ENCODE results near the gene KRT83. TPM values are rescaled to one million over a fixed set of nuclear protein-coding genes. Genes with fewer than 3 reads are reported as not detected.

The KRT83 gene
- total and polyA plus RNA-seq, 2 of the 13 experiments (the other 11 are each of a cell fraction or from before 2014, with no cell fraction given): not detected

DNA sequence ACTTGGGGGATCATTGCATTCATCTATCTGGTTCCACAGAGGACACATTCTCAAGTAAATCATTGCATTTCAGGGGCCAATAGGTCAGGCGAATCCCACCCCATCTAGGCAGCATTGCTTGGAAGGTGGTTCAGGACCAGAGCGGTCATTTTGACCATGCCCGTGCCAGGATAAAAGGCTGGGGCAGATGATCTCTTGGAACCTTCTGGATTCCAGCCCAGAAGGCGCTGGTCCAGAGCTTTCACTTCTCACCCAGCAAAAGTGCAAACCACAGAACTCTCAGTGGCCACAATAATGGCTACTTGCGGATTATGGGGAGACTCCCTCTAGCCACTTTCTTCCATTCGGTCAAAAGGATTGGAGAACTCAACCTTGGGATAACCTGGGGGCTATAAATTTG is 46.7 kb upstream of the KRT83 start:
- TF ChIP-seq, protein P1, sequence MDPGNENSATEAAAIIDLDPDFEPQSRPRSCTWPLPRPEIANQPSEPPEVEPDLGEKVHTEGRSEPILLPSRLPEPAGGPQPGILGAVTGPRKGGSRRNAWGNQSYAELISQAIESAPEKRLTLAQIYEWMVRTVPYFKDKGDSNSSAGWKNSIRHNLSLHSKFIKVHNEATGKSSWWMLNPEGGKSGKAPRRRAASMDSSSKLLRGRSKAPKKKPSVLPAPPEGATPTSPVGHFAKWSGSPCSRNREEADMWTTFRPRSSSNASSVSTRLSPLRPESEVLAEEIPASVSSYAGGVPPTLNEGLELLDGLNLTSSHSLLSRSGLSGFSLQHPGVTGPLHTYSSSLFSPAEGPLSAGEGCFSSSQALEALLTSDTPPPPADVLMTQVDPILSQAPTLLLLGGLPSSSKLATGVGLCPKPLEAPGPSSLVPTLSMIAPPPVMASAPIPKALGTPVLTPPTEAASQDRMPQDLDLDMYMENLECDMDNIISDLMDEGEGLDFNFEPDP (CRISPR knock-in tag; conservative IDR thresholded peaks at IDR 0.05): no peak
- TF ChIP-seq, protein P2, sequence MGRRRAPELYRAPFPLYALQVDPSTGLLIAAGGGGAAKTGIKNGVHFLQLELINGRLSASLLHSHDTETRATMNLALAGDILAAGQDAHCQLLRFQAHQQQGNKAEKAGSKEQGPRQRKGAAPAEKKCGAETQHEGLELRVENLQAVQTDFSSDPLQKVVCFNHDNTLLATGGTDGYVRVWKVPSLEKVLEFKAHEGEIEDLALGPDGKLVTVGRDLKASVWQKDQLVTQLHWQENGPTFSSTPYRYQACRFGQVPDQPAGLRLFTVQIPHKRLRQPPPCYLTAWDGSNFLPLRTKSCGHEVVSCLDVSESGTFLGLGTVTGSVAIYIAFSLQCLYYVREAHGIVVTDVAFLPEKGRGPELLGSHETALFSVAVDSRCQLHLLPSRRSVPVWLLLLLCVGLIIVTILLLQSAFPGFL (CRISPR knock-in tag; IDR thresholded peaks at IDR 0.05): no peak
- TF ChIP-seq ZNF549 (CRISPR knock-in tag; IDR thresholded peaks at IDR 0.05) (no peak), ZNF354B (CRISPR knock-in tag; IDR thresholded peaks at IDR 0.05) (no peak), ZNF10 (CRISPR knock-in tag; IDR thresholded peaks at IDR 0.05; ENCODE audit: borderline replicate concordance, low read depth) (no peak), ZNF251 (CRISPR knock-in tag; IDR thresholded peaks at IDR 0.05) (no peak), NR2F6 (IDR thresholded peaks at IDR 0.05) (no peak), NR2F6 (CRISPR knock-in tag; IDR thresholded peaks at IDR 0.05) (no peak), NR2C2 (CRISPR knock-in tag; IDR thresholded peaks at IDR 0.05; ENCODE audit: borderline replicate concordance) (no peak), ADNP (CRISPR knock-in tag; IDR thresholded peaks at IDR 0.05) (no peak), HOXA7 (CRISPR knock-in tag; IDR thresholded peaks at IDR 0.05) (no peak), POGZ (CRISPR knock-in tag; IDR thresholded peaks at IDR 0.05) (no peak), ZZZ3 (CRISPR knock-in tag; IDR thresholded peaks at IDR 0.05; ENCODE audit: borderline replicate concordance) (no peak)
- TF ChIP-seq, protein P3, sequence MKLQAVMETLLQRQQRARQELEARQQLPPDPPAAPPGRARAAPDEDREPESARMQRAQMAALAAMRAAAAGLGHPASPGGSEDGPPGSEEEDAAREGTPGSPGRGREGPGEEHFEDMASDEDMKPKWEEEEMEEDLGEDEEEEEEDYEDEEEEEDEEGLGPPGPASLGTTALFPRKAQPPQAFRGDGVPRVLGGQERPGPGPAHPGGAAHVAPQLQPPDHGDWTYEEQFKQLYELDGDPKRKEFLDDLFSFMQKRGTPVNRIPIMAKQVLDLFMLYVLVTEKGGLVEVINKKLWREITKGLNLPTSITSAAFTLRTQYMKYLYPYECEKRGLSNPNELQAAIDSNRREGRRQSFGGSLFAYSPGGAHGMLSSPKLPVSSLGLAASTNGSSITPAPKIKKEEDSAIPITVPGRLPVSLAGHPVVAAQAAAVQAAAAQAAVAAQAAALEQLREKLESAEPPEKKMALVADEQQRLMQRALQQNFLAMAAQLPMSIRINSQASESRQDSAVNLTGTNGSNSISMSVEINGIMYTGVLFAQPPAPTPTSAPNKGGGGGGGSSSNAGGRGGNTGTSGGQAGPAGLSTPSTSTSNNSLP (IDR thresholded peaks at IDR 0.05; ENCODE audit: low read depth, low read length): no peak
- TF ChIP-seq, protein P4, sequence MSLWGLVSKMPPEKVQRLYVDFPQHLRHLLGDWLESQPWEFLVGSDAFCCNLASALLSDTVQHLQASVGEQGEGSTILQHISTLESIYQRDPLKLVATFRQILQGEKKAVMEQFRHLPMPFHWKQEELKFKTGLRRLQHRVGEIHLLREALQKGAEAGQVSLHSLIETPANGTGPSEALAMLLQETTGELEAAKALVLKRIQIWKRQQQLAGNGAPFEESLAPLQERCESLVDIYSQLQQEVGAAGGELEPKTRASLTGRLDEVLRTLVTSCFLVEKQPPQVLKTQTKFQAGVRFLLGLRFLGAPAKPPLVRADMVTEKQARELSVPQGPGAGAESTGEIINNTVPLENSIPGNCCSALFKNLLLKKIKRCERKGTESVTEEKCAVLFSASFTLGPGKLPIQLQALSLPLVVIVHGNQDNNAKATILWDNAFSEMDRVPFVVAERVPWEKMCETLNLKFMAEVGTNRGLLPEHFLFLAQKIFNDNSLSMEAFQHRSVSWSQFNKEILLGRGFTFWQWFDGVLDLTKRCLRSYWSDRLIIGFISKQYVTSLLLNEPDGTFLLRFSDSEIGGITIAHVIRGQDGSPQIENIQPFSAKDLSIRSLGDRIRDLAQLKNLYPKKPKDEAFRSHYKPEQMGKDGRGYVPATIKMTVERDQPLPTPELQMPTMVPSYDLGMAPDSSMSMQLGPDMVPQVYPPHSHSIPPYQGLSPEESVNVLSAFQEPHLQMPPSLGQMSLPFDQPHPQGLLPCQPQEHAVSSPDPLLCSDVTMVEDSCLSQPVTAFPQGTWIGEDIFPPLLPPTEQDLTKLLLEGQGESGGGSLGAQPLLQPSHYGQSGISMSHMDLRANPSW (CRISPR knock-in tag; IDR thresholded peaks at IDR 0.05; ENCODE audit: borderline replicate concordance): no peak
- no peak overlapping the region for H3K27ac ChIP-seq (ENCODE audit: extremely low read length, insufficient read depth, low read length)
- BruUV-seq (replicated peaks): no TSS peak
- H3K4me2 ChIP-seq (ENCODE audit: low read depth, low read length): no peak overlapping the region
- ATAC-seq (no peak), DNase-seq (ENCODE audit: low spot score) (no peak), FAIRE-seq (no peak)
- H3K9me3 ChIP-seq (ENCODE audit: low read length): no peaks in the 10 kb centered on the region
- ChIA-PET CTCF (ENCODE audit: low intra/inter-chr PET ratio, low total read pairs) (no interaction called here), POLR2A (no interaction called here)
- no peaks in the 10 kb centered on the region for H3K36me3 ChIP-seq (replicated peaks in 1 of 2; ENCODE audit: control insufficient read depth in 1 of 2, insufficient read depth in 2 of 2, low read length in 2 of 2)
- H3K4me3 ChIP-seq (replicated peaks in 1 of 3; ENCODE audit: insufficient read depth in 1 of 3, low read depth in 2 of 3, low read length in 3 of 3): no peak overlapping the region
- in situ Hi-C loops (cut with HindIII; ENCODE audit: extremely low pct_ligation_motif_present, low pct_unique_long_range_greater_than_20kb) (no loop called here), intact Hi-C loops (cut with micrococcal nuclease; ENCODE audit: unreplicated experiment) (no loop called here)
- no peak overlapping the region for H2AFZ ChIP-seq (ENCODE audit: low read length)
- H3K9ac ChIP-seq (ENCODE audit: insufficient read depth, low read depth, low read length): no peak overlapping the region
- no peaks in the 10 kb centered on the region for H4K20me1 ChIP-seq (ENCODE audit: insufficient read depth, low read length)
- no peaks in the 10 kb centered on the region for H3K79me2 ChIP-seq (ENCODE audit: insufficient read depth, low read length)
- WGBS (ENCODE audit: low lambda C conversion rate): 8% methylated on average over 6 of the region's 6 CpGs
- H3K4me1 ChIP-seq (ENCODE audit: insufficient read depth, low read length): peaks cover 5% of the 10 kb centered on the region; the same call in 1 of the 2 replicates
- H3K27me3 ChIP-seq (ENCODE audit: control insufficient read depth in 1 of 2, insufficient read depth in 2 of 2, low read length in 2 of 2): peaks cover 6 to 55% of the 10 kb centered on the region in 2 experiments; a peak in 4 of 5 replicates

All from HepG2 (cell line).